C4-2B (cell line): ENCODE results near the gene MEIOC.
"Not testable (repeated sequence)": the region's sequence is repeated elsewhere in the genome, so short reads cannot be mapped to it uniquely, and the experiment has no call there.

Experiments
- H3K27ac ChIP-seq: fragments of 450-650 bp; 2 replicates; pipeline ENCODE4 v1.5.1; 2017
- CTCF ChIP-seq: fragments of 450-650 bp; conservative IDR thresholded peaks from 2 replicates; pipeline ENCODE4 v1.5.1; 2017; ENCODE audit warnings: mild to moderate bottlenecking
- ZFX ChIP-seq: fragments of 450-650 bp; IDR thresholded peaks from 2 replicates; pipeline ENCODE4 v1.6.1; 2017

MEIOC gene

GRCh38 chr17:44689477-44690217 is 33.4 kb downstream of the MEIOC start, which contains the start of gene CCDC43:
Gene CCDC43 (minus strand): TSS chr17:44689776. CDS start chr17:44689753, 23 bp downstream.
- TF ChIP-seq CTCF (no peak), ZFX (0 out of 2 replicates have a peak, but pooled peaks have one; percentile 22)
- peak within 1 kb of the TSS; percentile 80 for H3K27ac ChIP-seq

- peak overlapping the region; percentile 80 for H3K27ac ChIP-seq
- peak; percentile 71 for TF ChIP-seq CTCF
These were observed 34.6 kb downstream of the MEIOC start for GRCh38 chr17:44690746-44691306.

GRCh38 chr17:44693609-44694008 is 37.3 kb downstream of the MEIOC start:
- H3K27ac ChIP-seq = no peak overlapping the region

GRCh38 chr17:44700288-44700687 is 44.0 kb downstream of the MEIOC start:
- H3K27ac ChIP-seq = not testable (repeated sequence)

More at GRCh38 chr17:44693609-44694008, 37.3 kb downstream of the MEIOC start:
- TF ChIP-seq CTCF (no peak), ZFX (no peak)

- H3K27ac ChIP-seq = peak overlapping the region; percentile 78
- no peak for TF ChIP-seq ZFX
- no peak for TF ChIP-seq CTCF
These were observed 51.6 kb downstream of the MEIOC start for GRCh38 chr17:44707755-44708400.

- peak within 1 kb of the TSS; percentile 78 for H3K27ac ChIP-seq
These were observed 52.4 kb downstream of the MEIOC start, which contains the start of gene DBF4B for GRCh38 chr17:44708401-44709263. Gene DBF4B (plus strand): TSS chr17:44708665. CDS start chr17:44708821, 156 bp downstream.

More at GRCh38 chr17:44708401-44709263, 52.4 kb downstream of the MEIOC start, which contains the start of gene DBF4B:
- TF ChIP-seq ZFX = no peak
- no peak for TF ChIP-seq CTCF
